ENCODE data around the gene KAT2B. TPM values are rescaled to one million over a fixed set of nuclear protein-coding genes. Genes with fewer than 3 reads are reported as not detected.
A peak's percentile ranks its signal among the peaks of the same experiment; 100 is the strongest.

KAT2B gene
- total and polyA plus RNA-seq, 2 of the 8 experiments (the other 6 are each of a cell fraction or from before 2014, with no cell fraction given), result 0.24 to 0.91 TPM

DNA sequence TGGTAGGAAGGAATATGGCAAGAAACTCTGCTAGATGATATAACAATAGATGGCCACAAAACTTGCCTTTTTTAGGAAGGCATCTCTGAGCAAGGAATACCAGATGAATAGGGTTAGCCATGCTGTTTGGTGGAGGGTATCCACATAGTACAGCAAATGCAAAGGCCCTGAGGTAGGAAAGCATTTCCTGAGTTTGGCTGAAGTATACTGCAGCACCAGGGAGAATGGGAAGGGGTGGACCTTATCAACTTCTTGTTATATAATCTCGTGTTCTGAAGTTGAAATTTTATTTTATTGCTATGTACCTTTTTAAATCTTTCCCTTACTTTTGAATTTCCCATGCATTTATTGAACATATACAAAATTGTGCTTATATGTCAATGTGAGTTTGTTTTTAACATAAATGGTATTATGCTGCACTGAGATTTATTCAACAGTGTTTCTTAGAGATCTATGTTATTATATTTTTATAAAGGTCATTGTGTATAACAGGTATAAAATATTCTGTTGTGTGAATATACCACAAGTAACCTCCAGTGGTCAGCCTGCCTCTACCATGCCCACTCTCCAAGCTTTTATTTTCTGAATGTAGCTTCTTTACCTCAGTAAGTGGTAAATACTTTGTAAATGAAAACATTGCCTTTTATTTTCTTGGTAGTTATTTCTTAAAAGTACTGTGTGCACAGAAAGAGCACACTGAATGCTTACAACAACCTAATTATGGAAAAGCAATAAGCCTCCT is 2.8 kb upstream of the KAT2B start:
- Histone ChIP-seq H3K56ac (replicated peaks; ENCODE audit: insufficient read length, low read depth, low read length) (no peak overlapping the region), H3K23ac (ENCODE audit: insufficient read length) (no peak overlapping the region), H2BK5ac (ENCODE audit: low read depth, low read length) (no peak overlapping the region), H3K4me2 (ENCODE audit: insufficient read depth in 1 of 2, low read depth in 2 of 2, low read length in 2 of 2) (no peak overlapping the region), H2BK12ac (ENCODE audit: low read depth, low read length) (no peak overlapping the region), H3K27me3 (replicated peaks in 1 of 4; ENCODE audit: control insufficient read depth in 3 of 4, extremely low read depth in 1 of 4, insufficient read depth in 3 of 4, low read length in 3 of 4) (peaks cover 0 to 8% (median 4%) of the 10 kb centered on the region in 4 experiments; a peak in 2 of 7 replicates), H3K23me2 (ENCODE audit: low read depth, low read length) (peaks cover 7% of the 10 kb centered on the region; the same call in 1 of the 2 replicates), H3K9me3 (ENCODE audit: insufficient read depth in 2 of 2, low read depth in 1 of 2, low read length in 1 of 2) (no peaks in the 10 kb centered on the region), H4K8ac (ENCODE audit: extremely low read depth, insufficient read depth, low read length) (no peak overlapping the region), H4K5ac (ENCODE audit: insufficient read length, low read depth, low read length) (no peak overlapping the region), H2BK120ac (replicated peaks; ENCODE audit: low read depth, low read length) (no peak overlapping the region), H3K36me3 (ENCODE audit: control insufficient read depth in 2 of 4, insufficient read depth in 4 of 4, low read length in 3 of 4) (no peaks in the 10 kb centered on the region), H4K91ac (replicated peaks; ENCODE audit: insufficient read length, low read length) (no peak overlapping the region), H4K20me1 (replicated peaks in 1 of 2; ENCODE audit: control insufficient read depth in 1 of 2, insufficient read depth in 2 of 2, low read length in 2 of 2) (peaks cover 0 to 7% of the 10 kb centered on the region in 2 experiments), H3K4me1 (replicated peaks in 1 of 4; ENCODE audit: control insufficient read depth in 3 of 4, insufficient read depth in 4 of 4, low read length in 3 of 4) (peaks cover 0 to 2% (median under 1%) of the 10 kb centered on the region in 4 experiments; a peak in 2 of 7 replicates), H3K14ac (ENCODE audit: insufficient read length) (no peak overlapping the region), H3K18ac (ENCODE audit: extremely low read depth, low read length) (no peak overlapping the region), H3K9ac (replicated peaks in 1 of 4; ENCODE audit: extremely low read depth in 1 of 4, low read depth in 3 of 4, low read length in 3 of 4) (no peak overlapping the region), H3K4me3 (ENCODE audit: extremely low read depth in 1 of 4, insufficient read depth in 2 of 4, low read depth in 3 of 4, low read length in 4 of 4) (no peak overlapping the region), H3K79me2 (ENCODE audit: control insufficient read depth in 1 of 2, insufficient read depth in 2 of 2, low read length in 2 of 2) (no peaks in the 10 kb centered on the region), H3K27ac (ENCODE audit: low read depth, low read length) (no peak overlapping the region), H2AFZ (ENCODE audit: low read length) (no peak overlapping the region), H3K4ac (replicated peaks; ENCODE audit: insufficient read length, low read depth, low read length) (no peak overlapping the region), H2BK20ac (ENCODE audit: low read length) (no peak overlapping the region), H2BK15ac (ENCODE audit: low read length) (no peak overlapping the region), H2AK5ac (ENCODE audit: low read depth, low read length) (no peak overlapping the region), H3K79me1 (ENCODE audit: low read depth, low read length) (no peaks in the 10 kb centered on the region)
- ChIA-PET POLR2A (ENCODE audit: partially characterized antibody) (no interaction called here), CTCF (ENCODE audit: partially characterized antibody) (no interaction called here)
- DNase-seq (ENCODE audit: low read depth in 1 of 2, low spot score in 2 of 2) (no peak), FAIRE-seq (no peak)
- 69% methylated on average over 1 of the region's 1 CpG; no CpG with 5 or more reads in 1 of the 2 experiments for WGBS, 2 experiments (ENCODE audit: extremely low coverage in 1 of 2, insufficient coverage in 1 of 2, insufficient read length in 1 of 2, insufficient replicate concordance in 2 of 2, low coverage in 1 of 2, low lambda C conversion rate in 2 of 2, missing lambda C conversion rate in 1 of 2)
- TF ChIP-seq KDM1A (IDR thresholded peaks at IDR 0.05; ENCODE audit: borderline replicate concordance, low read length) (0 out of 2 replicates have a peak, but pooled peaks have one; percentile 13), SIX5 (IDR thresholded peaks at IDR 0.05; ENCODE audit: low read depth, low read length) (no peak)
